Measurements from ENCODE around the gene IFI27L2. TPM values are rescaled to one million over a fixed set of nuclear protein-coding genes. Genes with fewer than 3 reads are reported as not detected.

IFI27L2 gene
- total RNA-seq, 3 donors from 2014 or later (not counting 1 experiment from before 2014, with no cell fraction given): 36.3 to 55.1 (median 39.8) TPM

GRCh38 chr14:94135476-94135875 is 6.1 kb upstream of the IFI27L2 start:
- intact Hi-C loops (cut with micrococcal nuclease): no loop called here
- no peaks in the 10 kb centered on the region for H3K9me3 Mint-ChIP-seq
- ATAC-seq (no peak), DNase-seq (no peak)
- peaks cover 20 to 31% of the 10 kb centered on the region in 2 donors for H3K27me3 Mint-ChIP-seq (ENCODE audit: low read depth in 2 of 2)
- peaks cover 5% of the 10 kb centered on the region for H3K9me3 ChIP-seq (ENCODE audit: control insufficient read depth, insufficient read depth, low read length)
- 70% methylated on average over 4 of the region's 4 CpGs for WGBS (ENCODE audit: insufficient coverage)
- no peak overlapping the region for H3K4me3 ChIP-seq (ENCODE audit: low read length)
- H3K36me3 Mint-ChIP-seq: no peaks in the 10 kb centered on the region
- H3K4me1 Mint-ChIP-seq: peaks cover under 1% of the 10 kb centered on the region in 2 donors
- no peaks in the 10 kb centered on the region for H3K4me1 ChIP-seq (ENCODE audit: control insufficient read depth, insufficient read depth, low read length)
- H3K27ac ChIP-seq (ENCODE audit: low read length): no peak overlapping the region
- H3K27me3 ChIP-seq (ENCODE audit: control insufficient read depth, insufficient read depth, low read length): peaks cover 8% of the 10 kb centered on the region
- H3K4me3 Mint-ChIP-seq: no peak overlapping the region
- no peaks in the 10 kb centered on the region for H3K36me3 ChIP-seq (ENCODE audit: control insufficient read depth, insufficient read depth, low read length)
- H3K27ac Mint-ChIP-seq: no peak overlapping the region
- TF ChIP-seq CTCF (IDR thresholded peaks at IDR 0.05): no peak

GRCh38 chr14:94132285-94132887 is 3.0 kb upstream of the IFI27L2 start:
- H3K4me1 ChIP-seq (ENCODE audit: control insufficient read depth, insufficient read depth, low read length): peaks cover 14% of the 10 kb centered on the region
- TF ChIP-seq CTCF (IDR thresholded peaks at IDR 0.05): peak; percentile 95
- ATAC-seq (peak in 2 of 3 donors; percentile 27 to 33), DNase-seq (peak in 1 of 2 donors; percentile 82)
- H3K27ac Mint-ChIP-seq: no peak overlapping the region
- H3K4me1 Mint-ChIP-seq: peaks cover 21 to 22% of the 10 kb centered on the region in 2 donors
- peak overlapping the region; percentile 57 for H3K4me3 Mint-ChIP-seq
- no peaks in the 10 kb centered on the region for H3K36me3 Mint-ChIP-seq
- WGBS (ENCODE audit: insufficient coverage): 9% methylated on average over 2 of the region's 4 CpGs
- no peaks in the 10 kb centered on the region for H3K36me3 ChIP-seq (ENCODE audit: control insufficient read depth, insufficient read depth, low read length)
- peaks cover 17 to 31% of the 10 kb centered on the region in 2 donors for H3K27me3 Mint-ChIP-seq (ENCODE audit: low read depth in 2 of 2)
- no peak overlapping the region for H3K27ac ChIP-seq (ENCODE audit: low read length)
- peaks cover 6% of the 10 kb centered on the region for H3K27me3 ChIP-seq (ENCODE audit: control insufficient read depth, insufficient read depth, low read length)
- intact Hi-C loops (cut with micrococcal nuclease): loop anchor here (2.0 kb wide), 1 partner anchor 48 kb away; no protein-coding TSS in a partner anchor
- no peaks in the 10 kb centered on the region for H3K9me3 Mint-ChIP-seq
- H3K4me3 ChIP-seq (ENCODE audit: low read length): no peak overlapping the region
- peaks cover 5% of the 10 kb centered on the region for H3K9me3 ChIP-seq (ENCODE audit: control insufficient read depth, insufficient read depth, low read length)

GRCh38 chr14:94129758-94130414 is 482 bp upstream of the IFI27L2 start:
- H3K4me1 ChIP-seq (ENCODE audit: control insufficient read depth, insufficient read depth, low read length): peaks cover 14% of the 10 kb centered on the region
- peak overlapping the region; percentile 59 for H3K4me3 ChIP-seq (ENCODE audit: low read length)
- H3K4me1 Mint-ChIP-seq: peaks cover 21 to 22% of the 10 kb centered on the region in 2 donors
- peaks cover 2% of the 10 kb centered on the region for H3K27me3 ChIP-seq (ENCODE audit: control insufficient read depth, insufficient read depth, low read length)
- H3K27me3 Mint-ChIP-seq (ENCODE audit: low read depth in 2 of 2): peaks cover 7 to 22% of the 10 kb centered on the region in 2 donors
- no peaks in the 10 kb centered on the region for H3K9me3 ChIP-seq (ENCODE audit: control insufficient read depth, insufficient read depth, low read length)
- H3K27ac Mint-ChIP-seq: peak overlapping the region; percentile 76 to 91
- H3K27ac ChIP-seq (ENCODE audit: low read length): peak overlapping the region; percentile 49
- TF ChIP-seq CTCF (IDR thresholded peaks at IDR 0.05): no peak
- H3K36me3 Mint-ChIP-seq: no peaks in the 10 kb centered on the region
- no peaks in the 10 kb centered on the region for H3K9me3 Mint-ChIP-seq
- peak overlapping the region; percentile 91 for H3K4me3 Mint-ChIP-seq
- intact Hi-C loops (cut with micrococcal nuclease): loop anchor here (1.0 to 2.0 kb wide), 2 partner anchors 49 to 102 kb away; partner anchors contain the start of genes DDX24 and IFI27L1
- DNase-seq: peak in 1 of 2 donors; percentile 71
- 0% methylated on average over 12 of the region's 12 CpGs for WGBS (ENCODE audit: insufficient coverage)
- peak; percentile 40 to 57 (median 55) for ATAC-seq
- no peaks in the 10 kb centered on the region for H3K36me3 ChIP-seq (ENCODE audit: control insufficient read depth, insufficient read depth, low read length)

All from natural killer cell (primary cell).